HG02884 (cell line): Measurements from ENCODE around the gene PEAR1.

Experiments used
- ATAC-seq: cut with Tn5 transposase; IDR thresholded peaks from one replicate; pipeline ENCODE4 v1.9.1; 2021; ENCODE audit warnings: mild to moderate bottlenecking, moderate library complexity; ENCODE audit not compliant: unreplicated experiment

Gene PEAR1

GRCh38 chr1:156893048-156893953 lies at the start of gene PEAR1:
Gene PEAR1 (plus strand): TSS chr1:156893718. CDS start chr1:156903927, 10,209 bp downstream.
- no peak for ATAC-seq

- ATAC-seq = no peak
These were observed 49.4 kb upstream of the PEAR1 start for GRCh38 chr1:156844102-156844501.

DNA sequence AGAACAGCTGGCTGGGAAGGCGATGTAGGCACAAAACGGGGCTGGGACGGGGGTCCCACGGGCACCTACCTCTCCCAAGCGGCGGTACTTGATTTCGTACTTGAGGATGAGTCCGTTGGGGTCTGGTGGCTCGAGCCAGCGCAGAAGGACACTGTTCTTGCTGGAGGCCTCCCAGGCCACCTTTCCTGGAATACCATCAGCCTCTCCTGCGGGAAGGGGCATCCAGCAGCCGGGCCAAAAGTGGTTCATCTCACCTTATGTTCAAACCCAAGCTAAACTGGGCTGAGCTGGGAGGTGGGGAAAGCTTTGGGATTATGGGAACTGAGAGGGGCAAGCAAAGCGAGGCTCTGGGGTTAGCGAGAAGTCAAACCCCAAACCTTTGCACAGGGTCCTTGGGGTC lies 48.9 kb upstream of the PEAR1 start:
- ATAC-seq = no peak

DNA sequence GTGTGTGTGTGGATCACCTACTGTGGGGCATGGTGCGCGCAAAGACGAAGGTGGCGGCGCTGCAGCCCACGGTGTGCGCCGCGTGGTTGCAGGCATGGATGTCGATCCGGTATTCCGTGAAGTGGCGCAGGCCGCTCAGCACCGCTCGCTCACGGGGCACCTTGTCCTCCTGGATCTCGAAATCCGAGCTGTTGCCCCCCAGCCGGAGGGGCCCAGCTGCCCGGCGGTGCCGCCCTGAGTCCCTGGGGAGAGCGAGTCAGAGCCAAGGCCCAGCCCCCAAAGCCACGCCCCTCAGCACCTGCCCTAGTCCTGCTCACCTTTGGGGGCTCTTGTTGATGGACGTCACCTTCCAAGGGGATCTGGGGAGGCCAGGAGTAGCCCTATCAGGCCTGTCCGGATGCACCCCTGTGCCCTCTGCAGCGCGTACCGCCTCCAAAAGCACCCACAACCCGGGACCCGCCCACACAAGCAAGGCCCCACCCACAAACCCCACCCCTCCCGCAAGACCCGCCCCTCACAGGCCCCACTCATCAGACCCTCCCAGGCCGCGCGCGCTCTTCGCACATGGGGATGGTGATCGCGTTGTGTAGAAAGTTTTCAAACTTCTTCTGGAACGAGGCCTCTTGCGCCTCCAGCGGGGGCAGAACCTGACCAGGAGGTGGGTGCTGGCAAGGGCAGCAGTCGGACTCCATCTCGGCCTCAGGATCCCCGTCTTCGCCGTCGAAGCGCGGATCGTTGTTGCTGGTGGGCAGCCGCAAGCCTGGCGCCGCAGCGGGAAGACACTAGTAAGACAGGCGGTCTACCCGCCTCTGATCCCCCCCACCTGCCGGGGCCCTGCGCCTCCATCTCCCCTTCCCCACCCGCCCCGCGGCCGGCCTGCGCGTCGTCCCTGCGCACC lies 48.2 kb upstream of the PEAR1 start:
- ATAC-seq = no peak

- ATAC-seq = no peak
These were observed 47.5 kb upstream of the PEAR1 start for GRCh38 chr1:156845953-156846545.

DNA sequence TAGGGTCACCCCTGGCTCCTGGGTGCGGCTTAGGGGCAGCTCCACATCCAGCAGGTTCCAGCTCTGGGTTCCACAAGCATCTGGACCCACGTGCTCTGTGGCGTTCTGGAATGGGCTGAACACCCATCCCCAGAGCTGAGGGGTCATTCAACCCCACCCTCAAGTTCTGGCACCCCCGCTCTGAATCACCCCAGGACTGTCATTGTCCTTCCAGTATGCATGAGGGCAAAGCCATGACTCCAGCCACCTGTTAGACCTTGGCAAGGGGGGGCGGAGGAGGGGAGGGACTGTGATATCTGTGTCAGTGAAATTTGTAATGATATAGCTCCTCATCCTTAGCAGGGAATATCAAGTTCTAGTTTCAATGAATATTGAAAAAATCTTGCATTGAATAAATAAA lies 46.9 kb upstream of the PEAR1 start:
- ATAC-seq = no peak

DNA sequence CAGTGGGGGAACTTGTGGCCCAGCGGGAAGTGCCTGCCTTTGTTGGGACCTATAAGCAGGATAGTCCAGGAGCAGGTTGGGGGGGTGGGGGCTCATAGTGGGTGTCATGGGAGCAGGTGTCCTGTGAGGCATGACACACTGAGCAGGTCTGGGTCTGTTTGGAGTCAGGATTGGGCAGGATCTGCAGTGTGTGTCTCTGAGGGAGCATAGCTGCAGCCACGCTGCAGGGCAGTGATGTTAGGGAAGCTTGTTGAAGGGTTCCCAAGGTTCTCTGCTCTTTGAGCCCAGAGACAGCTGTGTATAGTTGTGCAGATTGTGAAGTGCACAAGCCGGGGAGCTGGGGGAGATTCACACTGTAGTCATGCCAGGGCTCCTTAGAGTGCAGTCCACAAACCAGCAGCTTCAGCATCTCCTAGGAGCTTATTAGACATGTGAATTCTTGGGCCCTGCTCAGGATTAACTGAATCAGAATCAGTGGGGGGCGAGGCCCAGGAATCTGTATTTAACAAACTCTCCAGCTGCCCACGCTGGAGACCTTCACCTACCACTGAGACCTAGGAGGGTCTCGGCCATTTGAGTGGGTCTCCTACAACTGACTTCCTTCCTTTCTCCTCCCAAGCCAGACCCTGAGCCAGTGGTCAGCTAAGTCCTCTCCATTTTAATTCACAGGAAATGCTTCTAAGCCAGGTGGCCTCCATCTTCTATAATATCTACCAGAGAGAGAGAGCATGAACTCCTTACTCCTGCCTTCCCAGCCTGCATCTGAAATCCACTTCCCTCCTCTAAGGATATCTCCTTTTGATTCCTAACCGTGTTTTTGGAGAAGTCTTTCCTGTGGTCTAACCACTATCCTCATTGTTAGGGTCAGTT lies 45.7 kb upstream of the PEAR1 start:
- ATAC-seq = no peak

- ATAC-seq = no peak
These were observed 44.9 kb upstream of the PEAR1 start for GRCh38 chr1:156848461-156849150.

DNA sequence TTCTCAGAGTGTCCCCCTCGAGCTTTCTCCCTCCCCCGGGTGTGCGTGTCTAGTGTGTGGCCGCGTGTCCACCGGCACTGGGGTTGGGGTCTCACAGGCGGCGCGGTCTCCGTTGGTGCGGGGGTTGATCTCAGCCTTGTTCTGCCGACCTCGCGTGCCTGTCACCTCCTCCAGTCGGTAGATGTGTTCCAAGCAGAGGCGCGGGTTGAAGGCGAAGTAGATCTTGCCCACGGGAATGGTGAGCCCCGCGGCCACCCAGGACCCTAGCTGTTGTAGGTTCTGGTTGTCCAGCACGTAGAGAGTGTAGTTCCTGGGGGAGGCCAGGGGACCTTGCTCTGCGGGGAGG lies 44.4 kb upstream of the PEAR1 start:
- ATAC-seq = no peak

- ATAC-seq = no peak
These were observed 41.6 kb upstream of the PEAR1 start for GRCh38 chr1:156851779-156852417.

DNA sequence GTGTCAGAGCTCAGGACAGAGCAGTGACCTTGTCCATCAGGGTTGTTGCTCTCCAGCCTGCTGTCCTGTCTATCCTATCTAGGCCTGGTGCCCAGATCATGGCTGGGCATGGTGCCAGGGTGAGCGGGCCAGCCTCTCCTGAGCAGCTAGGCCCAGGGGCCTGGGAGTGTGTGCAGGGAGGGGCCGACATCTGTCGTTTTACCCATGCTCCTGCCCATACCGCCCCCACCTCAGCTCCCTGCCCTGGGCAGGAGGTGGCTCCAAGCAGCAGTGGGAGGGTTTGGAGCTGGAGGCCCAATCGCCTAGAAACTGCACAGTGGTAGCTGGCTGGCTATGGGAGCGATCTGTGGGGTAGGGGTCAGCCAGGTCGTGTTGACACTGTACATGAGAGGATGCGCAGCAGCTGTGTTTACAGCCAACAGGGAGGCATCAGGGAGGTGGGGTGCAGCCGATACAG lies 41.1 kb upstream of the PEAR1 start:
- ATAC-seq = no peak

- no peak for ATAC-seq
These were observed 39.8 kb upstream of the PEAR1 start for GRCh38 chr1:156853761-156854160.

DNA sequence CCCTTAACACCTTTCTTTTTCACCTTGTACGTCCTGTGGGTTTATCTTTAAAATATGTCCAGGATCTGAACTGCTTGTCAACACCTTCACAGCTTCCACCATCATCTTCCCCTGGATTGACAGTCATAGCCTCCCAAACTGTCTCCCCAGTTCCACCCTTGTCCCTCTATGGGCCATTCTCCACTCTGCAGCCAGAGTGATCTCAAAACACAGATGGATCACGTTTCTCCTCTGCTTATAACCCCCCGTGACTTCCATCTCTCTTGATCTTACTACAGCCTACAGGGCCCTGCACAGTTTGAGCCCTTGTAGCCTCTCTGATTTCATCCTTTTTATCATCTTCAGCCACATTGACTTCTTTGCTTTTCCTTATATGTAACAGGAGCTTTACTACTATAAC lies 38.9 kb upstream of the PEAR1 start:
- ATAC-seq = no peak

DNA sequence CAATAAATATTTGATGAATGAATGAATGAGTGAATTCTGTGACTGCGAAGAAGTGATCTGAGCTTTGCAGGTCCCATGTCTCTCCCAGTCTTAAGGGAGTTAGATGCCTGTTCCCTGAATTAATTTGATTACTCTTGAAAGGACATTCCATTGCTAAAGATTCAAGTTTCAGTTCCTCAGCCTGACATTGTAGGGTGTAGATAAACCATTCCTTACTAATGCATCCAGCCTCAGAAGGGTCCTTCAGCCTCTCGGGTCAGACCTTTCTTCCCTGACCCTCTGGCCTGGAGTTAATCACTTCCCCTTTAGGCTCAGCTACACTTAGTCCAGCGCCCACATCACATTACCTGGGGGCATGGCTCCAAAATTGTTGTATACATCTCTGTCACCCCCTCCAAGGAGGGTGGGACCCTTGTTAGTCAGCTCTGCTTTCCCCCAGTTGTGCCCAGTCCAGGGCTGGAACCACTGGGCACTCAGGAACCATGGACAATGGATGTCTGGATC lies 37.2 kb upstream of the PEAR1 start:
- no peak for ATAC-seq

- no peak for ATAC-seq
These were observed 36.0 kb upstream of the PEAR1 start for GRCh38 chr1:156857532-156857931.

DNA sequence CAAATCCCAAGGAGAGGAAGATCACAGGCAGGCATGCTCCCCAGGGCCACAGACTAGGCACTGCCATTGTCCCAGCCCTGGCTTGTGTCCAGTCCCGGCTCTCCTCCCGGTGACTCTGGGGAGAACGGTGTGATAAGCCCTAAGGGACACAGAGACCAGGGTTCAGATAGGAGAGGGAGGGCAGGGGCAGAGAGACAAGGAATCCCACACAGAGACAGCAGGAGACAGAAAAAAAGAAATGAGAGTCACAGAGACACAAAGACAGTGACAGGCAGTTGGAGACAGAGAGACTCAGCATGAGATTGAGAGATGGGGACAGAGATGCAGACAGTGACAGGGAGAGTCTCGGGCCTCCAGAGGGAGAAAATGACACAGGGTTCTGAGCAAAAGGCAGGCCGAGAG lies 35.0 kb upstream of the PEAR1 start:
- ATAC-seq = no peak

- ATAC-seq = no peak
These were observed 34.5 kb upstream of the PEAR1 start, which contains the start of gene INSRR for GRCh38 chr1:156858959-156859522. Gene INSRR (minus strand): TSS chr1:156859117. CDS start chr1:156858621, 496 bp downstream.

DNA sequence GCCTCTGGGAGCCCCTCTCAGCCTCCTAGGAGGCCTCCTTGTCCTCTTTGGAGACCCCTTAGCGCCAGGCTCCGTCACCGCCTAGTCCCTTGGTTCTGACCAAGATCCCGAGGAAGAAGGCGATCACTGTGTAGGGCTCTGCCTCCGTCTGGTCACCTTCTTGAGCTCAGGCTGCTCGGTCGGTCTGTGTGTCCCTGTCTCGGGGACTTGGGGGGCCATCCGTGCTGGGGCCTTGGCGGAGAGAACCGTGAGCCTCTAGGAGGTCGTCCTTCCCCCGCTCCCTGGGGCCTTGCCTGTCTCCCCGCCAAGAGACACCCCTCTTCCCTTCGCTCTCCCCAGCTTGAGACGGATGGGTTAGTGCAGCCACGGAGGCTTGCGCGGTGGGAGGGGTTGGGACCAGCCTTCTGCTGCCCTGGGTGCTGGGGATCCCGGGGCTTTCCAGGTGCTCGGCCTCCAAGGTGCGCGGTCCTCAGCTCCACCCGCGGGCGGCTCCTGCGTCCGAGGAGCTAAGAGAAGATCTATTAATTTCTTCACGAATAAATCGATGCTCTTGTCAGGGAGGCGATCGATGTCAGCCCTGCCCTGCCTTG lies 33.9 kb upstream of the PEAR1 start:
- no peak for ATAC-seq
